Hepatocyte (in vitro differentiated cells): Measurements from ENCODE around the gene ZNF683.

Source experiments
- CTCF ChIP-seq: fragments of 200-600 bp; sonication (generic); IDR thresholded peaks from 2 replicates; pipeline ENCODE4 v1.5.1; 2016; ENCODE audit warnings: antibody characterized with exemption, mild to moderate bottlenecking; ENCODE audit not compliant: poor library complexity
- EZH2 ChIP-seq: fragments of 200-600 bp; sonication (generic); IDR thresholded peaks from 2 replicates; pipeline ENCODE4 v1.6.1; 2016; ENCODE audit warnings: antibody characterized with exemption, mild to moderate bottlenecking, borderline replicate concordance
- EZH2phosphoT487 ChIP-seq: fragments of 200-600 bp; sonication (generic); IDR thresholded peaks from one replicate; pipeline ENCODE4 v1.6.1; 2018; ENCODE audit warnings: antibody characterized with exemption, mild to moderate bottlenecking, low read depth, moderate library complexity; ENCODE audit not compliant: unreplicated experiment, severe bottlenecking

GRCh38 chr1:26387447-26387846, 14.9 kb upstream of the ZNF683 start:
- no peak for TF ChIP-seq EZH2
- no peak for TF ChIP-seq CTCF
- no peak for TF ChIP-seq EZH2phosphoT487
